GM12878 (cell line): ENCODE results near the gene MAFF. TPM values are rescaled to one million over a fixed set of nuclear protein-coding genes. Genes with fewer than 3 reads are reported as not detected.

Source experiments
- EP300 ChIP-seq, 2 experiments: fragments of 150-350 bp in 1 of 2; IDR thresholded peaks; 2 replicates each; pipeline ENCODE4 v1.6.1; 2011 to 2012; ENCODE audit warnings: low read depth in 2 of 2, low read length in 2 of 2, borderline replicate concordance in 1 of 2, improper control_type of control experiment in 1 of 2, inconsistent platforms in 1 of 2; ENCODE audit not compliant: control insufficient read depth in 1 of 2
- RAD21 ChIP-seq: IDR thresholded peaks from 2 replicates; pipeline ENCODE4 v1.6.1; 2011; ENCODE audit warnings: mild to moderate bottlenecking, low read depth, low read length, moderate library complexity; ENCODE audit not compliant: insufficient read depth
- ZBED1 ChIP-seq: IDR thresholded peaks from 2 replicates; pipeline ENCODE4 v1.6.1; 2016; ENCODE audit warnings: borderline replicate concordance
- polyA plus RNA-seq, 11 experiments: library from polyadenylated mRNA; depleted of rRNA in 4 of 11; unstranded in 6 of 11; stranded (reverse) in 5 of 11; fragments of >200 nt; fragmentation: Nextera tagmentation in 4 of 11; fragmentation: Illumina TruSeq in 1 of 11; extraction: Ambion mirVana in 4 of 11; extraction: Trizol in 1 of 11; gene quantifications; 1 replicate in 1 of 11; 2 replicates in 10 of 11; pipeline versions ENCODE4 v1.2.1 to v1.2.3, GENCODE V29; 2011 to 2016; ENCODE audit warnings: inconsistent platforms in 2 of 11, missing spikeins in 2 of 11, low read depth in 1 of 11
- total RNA-seq, 4 experiments: library from RNA; depleted of rRNA in 3 of 4; stranded (reverse); fragments of >200 nt in 3 of 4; fragmentation: Illumina TruSeq in 1 of 4; extraction: Trizol in 1 of 4; gene quantifications; 2 replicates each; pipeline versions ENCODE4 v1.2.1 to v1.2.3, GENCODE V29; 2013 to 2021
- TF ChIP-seq, protein P1 (sequence below): fragments of 450-650 bp; formaldehyde crosslinking; IDR thresholded peaks from 2 replicates; pipeline ENCODE4 v1.4.0; 2022; ENCODE audit warnings: mild to moderate bottlenecking, moderate library complexity
- TF ChIP-seq, protein P2 (sequence below), 3 experiments: IDR thresholded peaks in 2 of 3; conservative IDR thresholded peaks in 1 of 3; 2 replicates each; pipeline ENCODE4 v1.5.1; 2011; ENCODE audit warnings: low read depth in 3 of 3, low read length in 3 of 3, mild to moderate bottlenecking in 3 of 3, control low read depth in 2 of 3, moderate library complexity in 2 of 3, inconsistent platforms in 1 of 3, mixed read lengths in 1 of 3; ENCODE audit not compliant: control insufficient read depth in 2 of 3, insufficient read depth in 1 of 3; ENCODE audit errors: extremely low read depth in 1 of 3

MAFF gene
- total and polyA plus RNA-seq, 10 of the 15 experiments (the other 5 are each of a cell fraction or from before 2014, with no cell fraction given) = 0.22 to 2.3 (median 0.81) TPM; not detected in 1

GRCh38 chr22:38228873-38229740 lies 27.3 kb downstream of the MAFF start (continued):
- no peak for TF ChIP-seq RAD21
- TF ChIP-seq, protein P1, sequence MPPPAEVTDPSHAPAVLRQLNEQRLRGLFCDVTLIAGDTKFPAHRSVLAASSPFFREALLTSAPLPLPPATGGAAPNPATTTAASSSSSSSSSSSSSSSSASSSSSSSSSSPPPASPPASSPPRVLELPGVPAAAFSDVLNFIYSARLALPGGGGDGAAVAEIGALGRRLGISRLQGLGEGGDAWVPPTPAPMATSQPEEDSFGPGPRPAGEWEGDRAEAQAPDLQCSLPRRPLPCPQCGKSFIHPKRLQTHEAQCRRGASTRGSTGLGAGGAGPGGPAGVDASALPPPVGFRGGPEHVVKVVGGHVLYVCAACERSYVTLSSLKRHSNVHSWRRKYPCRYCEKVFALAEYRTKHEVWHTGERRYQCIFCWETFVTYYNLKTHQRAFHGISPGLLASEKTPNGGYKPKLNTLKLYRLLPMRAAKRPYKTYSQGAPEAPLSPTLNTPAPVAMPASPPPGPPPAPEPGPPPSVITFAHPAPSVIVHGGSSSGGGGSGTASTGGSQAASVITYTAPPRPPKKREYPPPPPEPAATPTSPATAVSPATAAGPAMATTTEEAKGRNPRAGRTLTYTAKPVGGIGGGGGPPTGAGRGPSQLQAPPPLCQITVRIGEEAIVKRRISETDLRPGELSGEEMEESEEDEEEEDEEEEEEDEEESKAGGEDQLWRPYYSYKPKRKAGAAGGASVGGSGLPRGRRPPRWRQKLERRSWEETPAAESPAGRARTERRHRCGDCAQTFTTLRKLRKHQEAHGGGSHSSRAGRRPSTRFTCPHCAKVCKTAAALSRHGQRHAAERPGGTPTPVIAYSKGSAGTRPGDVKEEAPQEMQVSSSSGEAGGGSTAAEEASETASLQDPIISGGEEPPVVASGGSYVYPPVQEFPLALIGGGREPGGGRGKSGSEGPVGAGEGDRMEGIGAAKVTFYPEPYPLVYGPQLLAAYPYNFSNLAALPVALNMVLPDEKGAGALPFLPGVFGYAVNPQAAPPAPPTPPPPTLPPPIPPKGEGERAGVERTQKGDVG (CRISPR knock-in tag) = no peak
- no peak for TF ChIP-seq EP300 (IDR thresholded peaks at IDR 0.05; ENCODE audit: borderline replicate concordance in 1 of 2, control insufficient read depth in 1 of 2, low read depth in 2 of 2, low read length in 2 of 2)
- no peak for TF ChIP-seq ZBED1
- TF ChIP-seq, protein P2, sequence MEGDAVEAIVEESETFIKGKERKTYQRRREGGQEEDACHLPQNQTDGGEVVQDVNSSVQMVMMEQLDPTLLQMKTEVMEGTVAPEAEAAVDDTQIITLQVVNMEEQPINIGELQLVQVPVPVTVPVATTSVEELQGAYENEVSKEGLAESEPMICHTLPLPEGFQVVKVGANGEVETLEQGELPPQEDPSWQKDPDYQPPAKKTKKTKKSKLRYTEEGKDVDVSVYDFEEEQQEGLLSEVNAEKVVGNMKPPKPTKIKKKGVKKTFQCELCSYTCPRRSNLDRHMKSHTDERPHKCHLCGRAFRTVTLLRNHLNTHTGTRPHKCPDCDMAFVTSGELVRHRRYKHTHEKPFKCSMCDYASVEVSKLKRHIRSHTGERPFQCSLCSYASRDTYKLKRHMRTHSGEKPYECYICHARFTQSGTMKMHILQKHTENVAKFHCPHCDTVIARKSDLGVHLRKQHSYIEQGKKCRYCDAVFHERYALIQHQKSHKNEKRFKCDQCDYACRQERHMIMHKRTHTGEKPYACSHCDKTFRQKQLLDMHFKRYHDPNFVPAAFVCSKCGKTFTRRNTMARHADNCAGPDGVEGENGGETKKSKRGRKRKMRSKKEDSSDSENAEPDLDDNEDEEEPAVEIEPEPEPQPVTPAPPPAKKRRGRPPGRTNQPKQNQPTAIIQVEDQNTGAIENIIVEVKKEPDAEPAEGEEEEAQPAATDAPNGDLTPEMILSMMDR (IDR thresholded peaks at IDR 0.05 in 2 of 3, conservative IDR thresholded peaks at IDR 0.05 in 1 of 3; ENCODE audit: control insufficient read depth in 2 of 3, extremely low read depth in 1 of 3, insufficient read depth in 1 of 3, low read depth in 3 of 3, low read length in 3 of 3) = no peak
